SK-N-SH (cell line): ENCODE measurements around the gene ZBED1. TPM values are rescaled to one million over a fixed set of nuclear protein-coding genes. Genes with fewer than 3 reads are reported as not detected.
"Not testable (repeated sequence)": the region's sequence is repeated elsewhere in the genome, so short reads cannot be mapped to it uniquely, and the experiment has no call there.

Source experiments
- CTCF ChIA-PET: fragments of 300-600, 350-600 bp; formaldehyde crosslinking; extraction: SDS; loops from one replicate; lab custom pipeline; 2021; lab: Yijun Ruan, JAX
- POLR2A ChIA-PET: fragments of 350-600 bp; sonication (Branson Sonifier 250); formaldehyde crosslinking; extraction: SDS; loops from one replicate; lab custom pipeline; 2020; ENCODE audit warnings: antibody characterized with exemption, inconsistent platforms; lab: Yijun Ruan, JAX
- DNase-seq: peaks from one replicate; pipeline ENCODE4 v3.0.0; 2012
- H2AFZ ChIP-seq: fragments of 200-600 bp; sonication (generic); 2 replicates; pipeline ENCODE4 v1.8.1; 2016; ENCODE audit warnings: antibody characterized with exemption, mild to moderate bottlenecking, low read depth
- H3F3A ChIP-seq: fragments of 200-600 bp; sonication (generic); replicated peaks from 2 replicates; pipeline ENCODE3; 2016; ENCODE audit warnings: antibody characterized with exemption, mild to moderate bottlenecking; ENCODE audit not compliant: insufficient read depth
- H3K27ac ChIP-seq, 2 experiments: fragments of 200-500 bp in 1 of 2; fragments of 200-600 bp in 1 of 2; sonication (Bioruptor generic) in 1 of 2; sonication (generic), shearing (Covaris generic) in 1 of 2; 2 replicates each; pipeline versions ENCODE4 v1.5.1 to v1.6.1; 2014 to 2016; ENCODE audit warnings: low read depth in 2 of 2, inconsistent platforms in 1 of 2, low read length in 1 of 2, mild to moderate bottlenecking in 1 of 2, mixed read lengths in 1 of 2
- H3K27me3 ChIP-seq: fragments of 200-600 bp; sonication (generic), shearing (Covaris generic); 2 replicates; pipeline ENCODE4 v1.6.1; 2016; ENCODE audit warnings: mixed run types; ENCODE audit not compliant: insufficient read depth
- H3K36me3 ChIP-seq, 2 experiments: fragments of 200-500 bp in 1 of 2; fragments of 200-600 bp in 1 of 2; sonication (Bioruptor generic) in 1 of 2; sonication (generic) in 1 of 2; replicated peaks in 1 of 2; 2 replicates each; pipeline versions ENCODE3 to v1.5.1; 2014 to 2016; ENCODE audit warnings: low read length in 1 of 2, mild to moderate bottlenecking in 1 of 2; ENCODE audit not compliant: insufficient read depth in 2 of 2, control insufficient read depth in 1 of 2
- H3K4me1 ChIP-seq, 2 experiments: fragments of 200-500 bp in 1 of 2; fragments of 200-600 bp in 1 of 2; sonication (Bioruptor generic) in 1 of 2; sonication (generic), shearing (Covaris generic) in 1 of 2; 2 replicates each; pipeline versions ENCODE4 v1.5.1 to v1.6.1; 2014 to 2016; ENCODE audit warnings: low read depth in 1 of 2, low read length in 1 of 2, mixed run types in 1 of 2; ENCODE audit not compliant: insufficient read depth in 2 of 2, control insufficient read depth in 1 of 2
- H3K4me2 ChIP-seq: fragments of 200-600 bp; sonication (generic), shearing (Covaris generic); 2 replicates; pipeline ENCODE4 v1.6.1; 2017; ENCODE audit warnings: mixed run types
- H3K4me3 ChIP-seq, 2 experiments: fragments of 200-500 bp in 1 of 2; fragments of 200-600 bp in 1 of 2; sonication (Bioruptor generic) in 1 of 2; sonication (generic), shearing (Covaris generic) in 1 of 2; 2 replicates each; pipeline versions ENCODE4 v1.5.1 to v1.8.1; 2014 to 2016; ENCODE audit warnings: low read depth in 2 of 2, inconsistent platforms in 1 of 2, low read length in 1 of 2, mild to moderate bottlenecking in 1 of 2, mixed read lengths in 1 of 2, moderate library complexity in 1 of 2
- H3K79me2 ChIP-seq: fragments of 200-600 bp; sonication (generic); 2 replicates; pipeline ENCODE4 v1.8.1; 2017; ENCODE audit warnings: mild to moderate bottlenecking; ENCODE audit not compliant: insufficient read depth
- H3K9ac ChIP-seq: fragments of 200-600 bp; sonication (generic); 2 replicates; pipeline ENCODE4 v1.6.1; 2017; ENCODE audit warnings: mixed run types
- H3K9me2 ChIP-seq: fragments of 200-600 bp; sonication (generic); 2 replicates; pipeline ENCODE4 v1.6.1; 2017; ENCODE audit warnings: mixed run types
- H3K9me3 ChIP-seq: fragments of 200-600 bp; sonication (generic); 2 replicates; pipeline ENCODE4 v1.6.1; 2017; ENCODE audit warnings: mixed run types, mild to moderate bottlenecking, moderate library complexity
- H4K20me1 ChIP-seq: fragments of 200-600 bp; sonication (generic); 2 replicates; pipeline ENCODE4 v1.6.1; 2017; ENCODE audit warnings: mild to moderate bottlenecking, mixed run types; ENCODE audit not compliant: insufficient read depth
- CHD2 ChIP-seq: fragments of 150-350 bp; IDR thresholded peaks from 2 replicates; pipeline ENCODE4 v1.6.1; 2018; ENCODE audit warnings: low read length; ENCODE audit not compliant: partially characterized antibody
- ELF1 ChIP-seq: IDR thresholded peaks from 2 replicates; pipeline ENCODE4 v1.4.0; 2012
- EZH2phosphoT487 ChIP-seq: fragments of 200-600 bp; sonication (generic); IDR thresholded peaks from 2 replicates; pipeline ENCODE4 v1.6.1; 2017; ENCODE audit warnings: low read depth, mixed run types, mild to moderate bottlenecking, antibody characterized with exemption, moderate library complexity, borderline replicate concordance
- FOSL2 ChIP-seq: IDR thresholded peaks from 2 replicates; pipeline ENCODE4 v1.4.0; 2012; ENCODE audit warnings: low read depth, mild to moderate bottlenecking, moderate library complexity, borderline replicate concordance
- FOXJ3 ChIP-seq: sonication (generic); formaldehyde crosslinking; IDR thresholded peaks from 2 replicates; pipeline ENCODE4 v1.5.1; 2020; ENCODE audit warnings: mild to moderate bottlenecking, missing genetic modification reagents
- GATA2 ChIP-seq: sonication (generic); formaldehyde crosslinking; IDR thresholded peaks from 2 replicates; pipeline ENCODE4 v1.5.0; 2020; ENCODE audit warnings: mild to moderate bottlenecking, missing genetic modification reagents
- IRF3 ChIP-seq: fragments of 150-350 bp; IDR thresholded peaks from 2 replicates; pipeline ENCODE4 v1.6.1; 2016; ENCODE audit warnings: mild to moderate bottlenecking, low read depth, low read length
- MEF2A ChIP-seq: IDR thresholded peaks from 2 replicates; pipeline ENCODE4 v1.4.0; 2012; ENCODE audit warnings: low read depth, borderline replicate concordance
- NRF1 ChIP-seq: IDR thresholded peaks from 2 replicates; pipeline ENCODE4 v1.6.1; 2012; ENCODE audit warnings: low read depth, mild to moderate bottlenecking, low read length
- RFX5 ChIP-seq: IDR thresholded peaks from 2 replicates; pipeline ENCODE4 v1.6.1; 2012; ENCODE audit warnings: mild to moderate bottlenecking, improper control_type of control experiment, low read length
- RXRA ChIP-seq: IDR thresholded peaks from 2 replicates; pipeline ENCODE4 v1.4.0; 2012; ENCODE audit warnings: low read depth, mild to moderate bottlenecking, borderline replicate concordance
- SIN3A ChIP-seq: IDR thresholded peaks from 2 replicates; pipeline ENCODE4 v1.6.1; 2012; ENCODE audit warnings: low read depth, mild to moderate bottlenecking, low read length, moderate library complexity, borderline replicate concordance
- SMC3 ChIP-seq: IDR thresholded peaks from 2 replicates; pipeline ENCODE4 v1.6.1; 2012; ENCODE audit warnings: low read depth, low read length, improper control_type of control experiment
- TEAD4 ChIP-seq: IDR thresholded peaks from 2 replicates; pipeline ENCODE4 v1.4.0; 2012; ENCODE audit warnings: mild to moderate bottlenecking, borderline replicate concordance; ENCODE audit not compliant: insufficient read depth
- USF2 ChIP-seq: fragments of 150-350 bp; IDR thresholded peaks from 2 replicates; pipeline ENCODE4 v1.6.1; 2017; ENCODE audit warnings: antibody characterized with exemption, low read length, low read depth, borderline replicate concordance
- WGBS: methylation state at CpG from one replicate; pipeline ENCODE4 v1.1.6; 2017; ENCODE audit warnings: low lambda C conversion rate; 5-methylcytosine and 5-hydroxymethylcytosine counted together
- polyA plus RNA-seq, 3 experiments: library from polyadenylated mRNA; depleted of rRNA; stranded (reverse); fragments of >200 nt; gene quantifications; 2 replicates each; pipeline ENCODE4 v1.2.3, GENCODE V29; 2012
- TF ChIP-seq, protein P1 (sequence below): IDR thresholded peaks from 2 replicates; pipeline ENCODE4 v1.4.0; 2012; ENCODE audit warnings: low read depth, borderline replicate concordance
- TF ChIP-seq, protein P2 (sequence below): IDR thresholded peaks from 2 replicates; pipeline ENCODE4 v1.4.0; 2012; ENCODE audit warnings: low read depth, borderline replicate concordance

Gene ZBED1
- polyA plus RNA-seq, 1 of the 3 experiments (the other 2 are of a cell fraction) = 16.7 TPM

GRCh38 chrX:2479420-2479780, 21.4 kb downstream of the ZBED1 start:
- Histone ChIP-seq H3F3A (no peaks in the 10 kb centered on the region), H2AFZ (no peak overlapping the region), H3K4me3 (no peak overlapping the region), H4K20me1 (peaks cover 10% of the 10 kb centered on the region; the same call in 1 of the 2 replicates), H3K9me3 (no peaks in the 10 kb centered on the region), H3K4me2 (no peak overlapping the region), H3K27ac (no peak overlapping the region), H3K9ac (no peak overlapping the region), H3K4me1 (no peaks in the 10 kb centered on the region), H3K36me3 (peaks cover 0 to 2% of the 10 kb centered on the region in 2 experiments), H3K9me2 (no peaks in the 10 kb centered on the region), H3K27me3 (no peaks in the 10 kb centered on the region), H3K79me2 (peaks cover 43% of the 10 kb centered on the region; the same call in 1 of the 2 replicates)
- ChIA-PET CTCF (no interaction called here), POLR2A (no interaction called here)
- no peak for DNase-seq
- WGBS = 97% methylated on average over 14 of the region's 15 CpGs
- TF ChIP-seq FOXJ3 (CRISPR knock-in tag) (no peak), GATA2 (CRISPR knock-in tag) (no peak), TEAD4 (no peak)
- TF ChIP-seq, protein P1, sequence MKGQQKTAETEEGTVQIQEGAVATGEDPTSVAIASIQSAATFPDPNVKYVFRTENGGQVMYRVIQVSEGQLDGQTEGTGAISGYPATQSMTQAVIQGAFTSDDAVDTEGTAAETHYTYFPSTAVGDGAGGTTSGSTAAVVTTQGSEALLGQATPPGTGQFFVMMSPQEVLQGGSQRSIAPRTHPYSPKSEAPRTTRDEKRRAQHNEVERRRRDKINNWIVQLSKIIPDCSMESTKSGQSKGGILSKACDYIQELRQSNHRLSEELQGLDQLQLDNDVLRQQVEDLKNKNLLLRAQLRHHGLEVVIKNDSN = no peak

GRCh38 chrX:2478546-2479419, 22.0 kb downstream of the ZBED1 start:
- H3K27me3 ChIP-seq = no peaks in the 10 kb centered on the region
- peaks cover 37% of the 10 kb centered on the region; the same call in 1 of the 2 replicates for H3K79me2 ChIP-seq
- no peak overlapping the region for H2AFZ ChIP-seq
- H3K9ac ChIP-seq = no peak overlapping the region
- H3K4me3 ChIP-seq = no peak overlapping the region
- no peak overlapping the region for H3K4me2 ChIP-seq
- H3K9me3 ChIP-seq = no peaks in the 10 kb centered on the region
- H3K27ac ChIP-seq = no peak overlapping the region
- ChIA-PET POLR2A (no interaction called here), CTCF (no interaction called here)
- H4K20me1 ChIP-seq = peaks cover 10% of the 10 kb centered on the region; the same call in 1 of the 2 replicates
- H3K4me1 ChIP-seq = no peaks in the 10 kb centered on the region
- no peaks in the 10 kb centered on the region for H3K9me2 ChIP-seq
- peaks cover 0 to 2% of the 10 kb centered on the region in 2 experiments for H3K36me3 ChIP-seq
- WGBS = 90% methylated on average over 16 of the region's 21 CpGs
- TF ChIP-seq CHD2 (no peak), FOXJ3 (CRISPR knock-in tag) (no peak), NRF1 (no peak), SIN3A (no peak), EZH2phosphoT487 (no peak), FOSL2 (no peak), IRF3 (no peak), MEF2A (no peak), SMC3 (no peak), RXRA (no peak), RFX5 (no peak), ELF1 (no peak), USF2 (no peak)
- TF ChIP-seq, protein P2, sequence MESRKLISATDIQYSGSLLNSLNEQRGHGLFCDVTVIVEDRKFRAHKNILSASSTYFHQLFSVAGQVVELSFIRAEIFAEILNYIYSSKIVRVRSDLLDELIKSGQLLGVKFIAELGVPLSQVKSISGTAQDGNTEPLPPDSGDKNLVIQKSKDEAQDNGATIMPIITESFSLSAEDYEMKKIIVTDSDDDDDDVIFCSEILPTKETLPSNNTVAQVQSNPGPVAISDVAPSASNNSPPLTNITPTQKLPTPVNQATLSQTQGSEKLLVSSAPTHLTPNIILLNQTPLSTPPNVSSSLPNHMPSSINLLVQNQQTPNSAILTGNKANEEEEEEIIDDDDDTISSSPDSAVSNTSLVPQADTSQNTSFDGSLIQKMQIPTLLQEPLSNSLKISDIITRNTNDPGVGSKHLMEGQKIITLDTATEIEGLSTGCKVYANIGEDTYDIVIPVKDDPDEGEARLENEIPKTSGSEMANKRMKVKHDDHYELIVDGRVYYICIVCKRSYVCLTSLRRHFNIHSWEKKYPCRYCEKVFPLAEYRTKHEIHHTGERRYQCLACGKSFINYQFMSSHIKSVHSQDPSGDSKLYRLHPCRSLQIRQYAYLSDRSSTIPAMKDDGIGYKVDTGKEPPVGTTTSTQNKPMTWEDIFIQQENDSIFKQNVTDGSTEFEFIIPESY = no peak
- TF ChIP-seq, all 33 proteins: peak for 0
- DNase-seq = no peak
- no peaks in the 10 kb centered on the region for H3F3A ChIP-seq

GRCh38 chrX:2477313-2477712, 23.5 kb downstream of the ZBED1 start:
- H3K9me2 ChIP-seq, H3K9me3 ChIP-seq, H3F3A ChIP-seq, H3K4me2 ChIP-seq, POLR2A ChIA-PET, CTCF ChIA-PET, H3K27me3 ChIP-seq, H3K4me1 ChIP-seq, H3K36me3 ChIP-seq, DNase-seq, H3K4me3 ChIP-seq, H3K27ac ChIP-seq, H3K9ac ChIP-seq, H4K20me1 ChIP-seq, H2AFZ ChIP-seq: not testable (repeated sequence)
- H3K79me2 ChIP-seq = peaks cover 45% of the 10 kb centered on the region; the same call in 1 of the 2 replicates
- WGBS = 93% methylated on average over 11 of the region's 11 CpGs
